HG03354 (cell line): ENCODE results near the gene TNFAIP8L3.
"Not testable (repeated sequence)": the region's sequence is repeated elsewhere in the genome, so short reads cannot be mapped to it uniquely, and the experiment has no call there.

Experiments used
- ATAC-seq: cut with Tn5 transposase; IDR thresholded peaks from one replicate; pipeline ENCODE4 v1.9.1; 2021; ENCODE audit warnings: mild to moderate bottlenecking; ENCODE audit not compliant: unreplicated experiment, poor library complexity, severe bottlenecking

TNFAIP8L3 gene

GRCh38 chr15:51094606-51095569 is at the start of gene TNFAIP8L3:
Gene TNFAIP8L3, minus strand, starts transcription at chr15:51094906. Its CDS starts 311 bp downstream, at chr15:51094595.
- no peak for ATAC-seq

- no peak for ATAC-seq
These were observed 49.4 kb upstream of the TNFAIP8L3 start for GRCh38 chr15:51144021-51144532.

DNA sequence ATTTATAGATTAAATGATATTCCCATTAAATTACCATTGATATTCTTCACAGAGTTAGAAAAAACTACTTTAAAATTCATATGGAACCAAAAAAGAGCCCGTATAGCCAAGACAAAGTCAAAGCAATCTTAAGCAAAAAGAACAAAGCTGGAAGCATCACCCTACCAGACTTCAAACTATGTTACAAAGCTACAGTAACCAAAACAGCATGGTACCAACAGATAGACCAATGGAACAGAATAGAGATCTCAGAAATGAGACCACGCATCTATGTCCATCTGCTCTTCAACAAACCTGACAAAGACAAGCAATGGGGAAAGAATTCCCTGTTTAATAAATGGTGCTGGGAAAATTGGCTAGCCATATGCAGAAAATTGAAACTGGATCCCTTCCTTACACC is 45.6 kb upstream of the TNFAIP8L3 start:
- not testable (repeated sequence) for ATAC-seq

GRCh38 chr15:51139091-51139490 is 44.4 kb upstream of the TNFAIP8L3 start:
- no peak for ATAC-seq

GRCh38 chr15:51137880-51138430 is 43.2 kb upstream of the TNFAIP8L3 start:
- ATAC-seq: no peak

DNA sequence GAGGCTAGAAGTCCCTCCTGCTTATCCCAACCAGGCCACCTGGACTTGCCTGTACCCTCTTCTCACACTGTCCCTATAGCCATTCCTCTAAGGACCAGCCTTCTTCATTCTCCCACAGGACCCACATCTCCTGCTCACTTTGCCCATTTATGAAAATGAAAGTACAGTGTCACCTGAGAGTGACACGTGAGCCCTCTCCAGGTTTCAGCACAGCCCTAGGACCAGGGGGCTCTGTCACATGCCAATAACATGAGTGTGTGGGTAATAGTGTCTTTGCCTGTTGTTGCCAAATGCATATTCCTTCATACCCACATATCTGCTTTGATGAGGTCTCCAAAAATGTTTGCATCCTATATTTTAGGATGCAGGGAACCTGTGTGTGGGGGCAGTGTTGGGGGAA is 42.3 kb upstream of the TNFAIP8L3 start:
- ATAC-seq: no peak

- ATAC-seq: no peak
These were observed 40.6 kb upstream of the TNFAIP8L3 start for GRCh38 chr15:51135276-51135675.

GRCh38 chr15:51134416-51135199 is 39.9 kb upstream of the TNFAIP8L3 start:
- no peak for ATAC-seq

GRCh38 chr15:51133140-51133765 is 38.5 kb upstream of the TNFAIP8L3 start:
- ATAC-seq: no peak

- no peak for ATAC-seq
These were observed 37.9 kb upstream of the TNFAIP8L3 start for GRCh38 chr15:51132384-51133139.

- no peak for ATAC-seq
These were observed 37.0 kb upstream of the TNFAIP8L3 start for GRCh38 chr15:51131596-51132290.

- ATAC-seq: no peak
These were observed 35.6 kb upstream of the TNFAIP8L3 start for GRCh38 chr15:51130344-51130743.

DNA sequence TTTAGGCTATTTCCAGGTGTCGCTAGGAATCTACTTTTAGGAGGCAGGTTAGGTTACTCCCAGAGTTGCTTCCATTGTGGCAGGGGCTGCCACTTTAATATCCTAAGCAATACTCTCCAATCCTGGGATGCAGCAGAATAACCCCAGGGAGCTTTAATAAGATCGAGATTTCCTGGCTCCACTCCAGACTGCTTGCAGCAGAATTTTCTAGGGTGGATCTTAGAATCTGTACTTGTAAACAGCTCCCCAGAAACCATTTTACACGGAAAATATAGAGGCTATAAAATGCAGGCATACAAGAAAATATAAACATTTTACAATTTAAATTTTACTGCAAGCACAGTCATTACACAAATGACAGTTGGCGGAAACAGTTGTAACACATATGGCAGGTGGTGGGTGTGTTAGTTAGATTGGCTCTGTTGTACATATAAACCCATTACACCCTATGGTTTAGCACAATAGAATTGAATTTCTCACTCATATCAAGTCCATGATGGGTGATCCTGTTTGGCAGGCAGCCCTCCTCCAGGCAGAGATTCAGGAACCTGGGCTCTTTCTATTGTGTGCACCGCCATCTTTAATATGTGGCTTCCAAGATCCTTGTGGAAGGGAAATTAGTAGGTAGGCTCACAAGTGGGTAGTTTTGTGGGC is 35.0 kb upstream of the TNFAIP8L3 start:
- ATAC-seq: no peak

DNA sequence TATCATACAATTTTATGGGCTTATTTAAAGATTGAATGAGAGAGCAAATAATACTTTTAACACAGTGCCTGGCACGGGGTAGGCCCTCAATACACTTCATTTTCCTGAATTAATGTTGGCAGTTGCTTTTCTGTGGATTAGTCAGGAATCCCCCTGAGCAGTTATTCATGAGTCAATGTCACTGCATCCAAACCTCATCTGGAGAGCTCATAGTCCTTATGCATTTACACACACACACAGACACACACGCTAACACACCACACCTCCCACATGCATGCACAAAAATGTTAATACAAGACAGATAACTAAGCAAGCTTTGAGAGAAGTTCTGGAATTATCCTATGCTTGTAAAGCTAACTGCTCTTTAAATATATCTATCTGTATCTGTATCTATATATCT is 34.0 kb upstream of the TNFAIP8L3 start:
- ATAC-seq: no peak

DNA sequence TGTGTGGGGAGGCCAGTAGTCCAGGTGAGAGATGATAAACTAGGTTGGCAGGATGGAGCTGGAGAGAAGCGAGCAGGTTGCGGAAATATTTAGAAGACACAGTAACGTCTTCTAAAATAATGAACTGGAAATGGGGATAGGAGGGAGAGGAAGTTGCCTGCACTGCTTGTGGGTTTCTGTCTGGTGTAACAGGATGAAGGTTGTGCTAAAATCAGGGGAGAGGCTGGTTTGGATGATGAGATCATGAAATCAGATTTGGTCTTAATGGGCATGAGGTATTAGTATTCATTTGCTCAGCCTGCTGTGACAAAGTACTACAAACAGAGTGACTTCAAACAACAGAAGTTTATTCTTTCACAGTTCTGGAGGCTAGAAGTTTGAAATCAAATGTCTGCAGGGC is 32.1 kb upstream of the TNFAIP8L3 start:
- no peak for ATAC-seq

DNA sequence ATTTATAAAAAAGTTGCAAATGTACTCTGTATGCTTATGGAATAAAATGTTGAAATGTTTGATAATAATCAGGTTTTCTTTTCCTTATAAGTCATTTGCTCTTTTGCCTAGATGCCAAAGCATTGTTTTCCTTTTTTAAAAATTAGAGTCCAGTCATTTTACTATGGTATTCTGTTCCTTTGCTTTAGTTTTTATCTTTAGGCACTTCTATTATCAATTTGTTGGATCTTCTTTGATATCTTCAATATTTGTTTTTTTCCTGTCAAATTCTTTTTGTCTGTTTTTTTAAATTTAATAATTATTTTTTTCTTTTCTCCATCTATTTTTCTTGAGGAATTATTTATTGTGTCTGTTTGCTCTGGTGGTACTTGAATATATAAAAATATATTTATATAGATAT is 28.3 kb upstream of the TNFAIP8L3 start:
- ATAC-seq: not testable (repeated sequence)

- no peak for ATAC-seq
These were observed 27.0 kb upstream of the TNFAIP8L3 start for GRCh38 chr15:51121631-51122225.

- no peak for ATAC-seq
These were observed 26.4 kb upstream of the TNFAIP8L3 start for GRCh38 chr15:51121118-51121517.
